Loucy (cell line): Measurements from ENCODE around the gene PARD6G.
A peak's percentile ranks its signal among the peaks of the same experiment; 100 is the strongest.

Experiments used
- H2AFZ ChIP-seq: fragments of 200-600 bp; sonication (generic); 2 replicates; pipeline ENCODE4 v1.6.0; 2016; ENCODE audit warnings: antibody characterized with exemption, mild to moderate bottlenecking, low read length, moderate library complexity
- H3F3A ChIP-seq: fragments of 200-600 bp; 2 replicates; pipeline ENCODE4 v1.6.0; 2016; ENCODE audit warnings: antibody characterized with exemption, low read depth, mild to moderate bottlenecking
- H3K27me3 ChIP-seq: fragments of 200-600 bp; sonication (generic); 2 replicates; pipeline ENCODE4 v1.6.1; 2014; ENCODE audit warnings: low read length, mild to moderate bottlenecking; ENCODE audit not compliant: insufficient read depth, poor library complexity, severe bottlenecking
- H3K36me3 ChIP-seq: fragments of 200-600 bp; sonication (generic); 2 replicates; pipeline ENCODE4 v1.6.1; 2016; ENCODE audit warnings: low read length; ENCODE audit not compliant: insufficient read depth
- H3K4me1 ChIP-seq: fragments of 200-600 bp; sonication (generic); 2 replicates; pipeline ENCODE4 v1.5.1; 2014; ENCODE audit warnings: low read length, mild to moderate bottlenecking; ENCODE audit not compliant: insufficient read depth, poor library complexity, severe bottlenecking
- H3K4me2 ChIP-seq: fragments of 200-600 bp; sonication (generic); 2 replicates; pipeline ENCODE4 v1.6.0; 2014; ENCODE audit warnings: antibody characterized with exemption, low read length, low read depth, mild to moderate bottlenecking; ENCODE audit not compliant: poor library complexity, severe bottlenecking
- H3K4me3 ChIP-seq: fragments of 200-600 bp; sonication (generic); 2 replicates; pipeline ENCODE4 v1.5.1; 2014; ENCODE audit warnings: low read length, mild to moderate bottlenecking, mixed read lengths; ENCODE audit not compliant: poor library complexity, severe bottlenecking
- H3K79me2 ChIP-seq: fragments of 200-600 bp; sonication (generic); 2 replicates; pipeline ENCODE4 v1.6.1; 2014; ENCODE audit warnings: low read length; ENCODE audit not compliant: insufficient read depth
- H3K9ac ChIP-seq: fragments of 200-600 bp; sonication (generic); 2 replicates; pipeline ENCODE4 v1.6.0; 2014; ENCODE audit warnings: mild to moderate bottlenecking, low read depth, low read length, moderate library complexity; ENCODE audit not compliant: poor library complexity, severe bottlenecking
- H3K9me2 ChIP-seq: fragments of 200-600 bp; sonication (generic); replicated peaks from 2 replicates; pipeline ENCODE4 v1.6.1; 2016; ENCODE audit warnings: low read depth, low read length, mixed read lengths
- H3K9me3 ChIP-seq: fragments of 200-600 bp; sonication (generic); 2 replicates; pipeline ENCODE4 v1.6.1; 2014; ENCODE audit warnings: mild to moderate bottlenecking, antibody characterized with exemption, low read length, low read depth; ENCODE audit not compliant: insufficient read depth
- H4K20me1 ChIP-seq: fragments of 200-600 bp; sonication (generic); 2 replicates; pipeline ENCODE4 v1.6.0; 2014; ENCODE audit warnings: antibody characterized with exemption, low read length, mild to moderate bottlenecking; ENCODE audit not compliant: insufficient read depth, poor library complexity, severe bottlenecking
- EZH2phosphoT487 ChIP-seq: fragments of 200-600 bp; IDR thresholded peaks from 2 replicates; pipeline ENCODE4 v1.6.1; 2018; ENCODE audit warnings: antibody characterized with exemption, mild to moderate bottlenecking, moderate library complexity, borderline replicate concordance
- TF ChIP-seq, protein P1 (sequence below): fragments of 200-600 bp; sonication (generic); conservative IDR thresholded peaks from 2 replicates; pipeline ENCODE4 v1.5.1; 2014; ENCODE audit warnings: mild to moderate bottlenecking, antibody characterized with exemption, low read length

Gene PARD6G

DNA sequence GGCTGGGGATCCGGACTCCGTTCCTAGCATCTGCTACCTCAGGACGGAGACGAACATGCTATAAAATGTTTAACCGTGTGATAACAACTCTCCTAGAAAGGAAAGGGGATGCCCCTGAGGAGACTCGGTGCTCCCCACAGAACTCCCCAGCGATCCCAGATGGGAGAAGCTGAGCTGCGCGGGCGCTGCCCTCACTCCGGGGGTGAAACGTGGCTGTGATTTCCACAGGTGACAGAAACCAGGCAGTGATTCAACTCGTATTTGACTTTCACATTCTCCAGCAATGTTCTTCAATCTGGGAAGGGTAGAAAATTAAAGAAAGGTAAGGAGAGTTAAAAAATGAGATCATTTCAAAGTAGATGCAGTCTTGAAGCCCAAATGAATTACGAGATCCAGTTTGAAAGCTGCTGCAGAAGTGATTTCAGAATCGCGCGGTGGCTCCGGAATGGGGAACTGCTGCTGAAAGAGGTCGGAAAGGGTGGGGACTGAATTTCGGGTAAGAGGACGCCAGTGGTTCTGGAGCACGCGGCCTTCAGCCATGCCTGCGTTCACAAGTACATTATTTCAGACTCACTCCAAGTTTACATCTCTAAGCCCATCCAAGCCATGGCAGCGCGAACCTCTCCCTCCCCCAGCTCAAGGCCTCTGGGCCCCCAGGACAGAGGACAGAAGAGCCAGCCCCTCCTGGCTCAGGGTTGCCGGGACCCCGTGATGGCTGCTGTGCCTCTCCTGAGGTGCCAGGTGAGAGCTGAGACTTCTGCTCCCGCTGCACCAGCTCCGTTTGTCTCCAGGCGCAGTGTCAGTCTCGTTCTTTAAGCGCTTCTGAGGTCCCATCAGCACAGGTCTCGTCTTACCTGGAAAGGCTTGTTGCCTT, 98.8 kb downstream of the PARD6G start:
- H4K20me1 ChIP-seq = no peaks in the 10 kb centered on the region
- H3K4me2 ChIP-seq = no peak overlapping the region
- H3K4me1 ChIP-seq = no peaks in the 10 kb centered on the region
- no peaks in the 10 kb centered on the region for H3K9me2 ChIP-seq
- H3K9ac ChIP-seq = no peak overlapping the region
- H3K4me3 ChIP-seq = no peak overlapping the region
- H3K27me3 ChIP-seq = no peaks in the 10 kb centered on the region
- H3F3A ChIP-seq = no peaks in the 10 kb centered on the region
- H3K79me2 ChIP-seq = no peaks in the 10 kb centered on the region
- TF ChIP-seq, protein P1, sequence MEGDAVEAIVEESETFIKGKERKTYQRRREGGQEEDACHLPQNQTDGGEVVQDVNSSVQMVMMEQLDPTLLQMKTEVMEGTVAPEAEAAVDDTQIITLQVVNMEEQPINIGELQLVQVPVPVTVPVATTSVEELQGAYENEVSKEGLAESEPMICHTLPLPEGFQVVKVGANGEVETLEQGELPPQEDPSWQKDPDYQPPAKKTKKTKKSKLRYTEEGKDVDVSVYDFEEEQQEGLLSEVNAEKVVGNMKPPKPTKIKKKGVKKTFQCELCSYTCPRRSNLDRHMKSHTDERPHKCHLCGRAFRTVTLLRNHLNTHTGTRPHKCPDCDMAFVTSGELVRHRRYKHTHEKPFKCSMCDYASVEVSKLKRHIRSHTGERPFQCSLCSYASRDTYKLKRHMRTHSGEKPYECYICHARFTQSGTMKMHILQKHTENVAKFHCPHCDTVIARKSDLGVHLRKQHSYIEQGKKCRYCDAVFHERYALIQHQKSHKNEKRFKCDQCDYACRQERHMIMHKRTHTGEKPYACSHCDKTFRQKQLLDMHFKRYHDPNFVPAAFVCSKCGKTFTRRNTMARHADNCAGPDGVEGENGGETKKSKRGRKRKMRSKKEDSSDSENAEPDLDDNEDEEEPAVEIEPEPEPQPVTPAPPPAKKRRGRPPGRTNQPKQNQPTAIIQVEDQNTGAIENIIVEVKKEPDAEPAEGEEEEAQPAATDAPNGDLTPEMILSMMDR = no peak
- TF ChIP-seq EZH2phosphoT487 = no peak
- no peak overlapping the region for H2AFZ ChIP-seq
- H3K36me3 ChIP-seq = no peaks in the 10 kb centered on the region
- H3K9me3 ChIP-seq = no peaks in the 10 kb centered on the region; the same call in 1 of the 2 replicates

GRCh38 chr18:80147418-80148325, 99.6 kb downstream of the PARD6G start:
- Histone ChIP-seq H3K4me2 (peak overlapping the region; percentile 31), H3K27me3 (no peaks in the 10 kb centered on the region), H4K20me1 (no peaks in the 10 kb centered on the region), H3K9me2 (no peaks in the 10 kb centered on the region), H3K9me3 (no peaks in the 10 kb centered on the region; the same call in 1 of the 2 replicates), H3K4me1 (no peaks in the 10 kb centered on the region), H3K36me3 (no peaks in the 10 kb centered on the region), H3K79me2 (no peaks in the 10 kb centered on the region), H3F3A (no peaks in the 10 kb centered on the region), H2AFZ (no peak overlapping the region), H3K4me3 (peak overlapping the region; percentile 47), H3K9ac (no peak overlapping the region)
- TF ChIP-seq, protein P1 = no peak
- TF ChIP-seq EZH2phosphoT487 = no peak

GRCh38 chr18:80147037-80147417, 100.3 kb downstream of the PARD6G start:
- Histone ChIP-seq H3K4me3 (peak overlapping the region; percentile 47), H3K9ac (no peak overlapping the region), H3K36me3 (no peaks in the 10 kb centered on the region), H3F3A (no peaks in the 10 kb centered on the region), H2AFZ (no peak overlapping the region), H3K27me3 (no peaks in the 10 kb centered on the region), H3K4me2 (peak overlapping the region; percentile 31), H4K20me1 (no peaks in the 10 kb centered on the region), H3K79me2 (no peaks in the 10 kb centered on the region), H3K9me2 (no peaks in the 10 kb centered on the region), H3K9me3 (no peaks in the 10 kb centered on the region; the same call in 1 of the 2 replicates), H3K4me1 (no peaks in the 10 kb centered on the region)
- TF ChIP-seq, protein P1 = no peak
- no peak for TF ChIP-seq EZH2phosphoT487
